HepG2 (cell line): ENCODE data around the gene ACBD5. TPM values are rescaled to one million over a fixed set of nuclear protein-coding genes. Genes with fewer than 3 reads are reported as not detected.
A peak's percentile ranks its signal among the peaks of the same experiment; 100 is the strongest.

Experiments used
- ATF3 ChIP-seq: sonication (generic); formaldehyde crosslinking; IDR thresholded peaks from 2 replicates; pipeline ENCODE4 v1.4.0; 2020; ENCODE audit warnings: missing genetic modification reagents
- BCL6 ChIP-seq: IDR thresholded peaks from 2 replicates; pipeline ENCODE4 v1.6.1; 2016; ENCODE audit warnings: missing genetic modification reagents, missing compliant biosample characterization
- FOXK2 ChIP-seq: fragments of 450-650 bp; IDR thresholded peaks from 2 replicates; pipeline ENCODE4 v1.6.1; 2016
- HNF4G ChIP-seq, 2 experiments: sonication (generic) in 1 of 2; formaldehyde crosslinking in 1 of 2; IDR thresholded peaks; 2 replicates each; pipeline versions ENCODE4 v1.4.0 to v1.6.1; 2011 to 2020; ENCODE audit warnings: borderline replicate concordance in 2 of 2, low read depth in 2 of 2, mild to moderate bottlenecking in 2 of 2, low read length in 1 of 2, missing genetic modification reagents in 1 of 2, moderate library complexity in 1 of 2
- MED1 ChIP-seq: sonication (generic); formaldehyde crosslinking; IDR thresholded peaks from 2 replicates; pipeline ENCODE4 v1.4.0; 2020; ENCODE audit warnings: missing genetic modification reagents
- ZFP36 ChIP-seq: fragments of 150-350 bp; IDR thresholded peaks from 2 replicates; pipeline ENCODE4 v1.6.1; 2018; ENCODE audit warnings: borderline replicate concordance, low read length, low read depth; ENCODE audit not compliant: partially characterized antibody
- ZNF232 ChIP-seq: sonication (generic); formaldehyde crosslinking; IDR thresholded peaks from 2 replicates; pipeline ENCODE4 v1.4.0; 2020; ENCODE audit warnings: missing genetic modification reagents, borderline replicate concordance
- ZNF280D ChIP-seq: sonication (generic); formaldehyde crosslinking; IDR thresholded peaks from 2 replicates; pipeline ENCODE4 v1.5.1; 2020; ENCODE audit warnings: mild to moderate bottlenecking, missing genetic modification reagents
- ZNF343 ChIP-seq: sonication (generic); formaldehyde crosslinking; IDR thresholded peaks from 2 replicates; pipeline ENCODE4 v1.4.0; 2020; ENCODE audit warnings: mild to moderate bottlenecking, missing genetic modification reagents
- ZNF460 ChIP-seq: sonication (generic); formaldehyde crosslinking; IDR thresholded peaks from 2 replicates; pipeline ENCODE4 v1.5.1; 2020; ENCODE audit warnings: missing genetic modification reagents, mild to moderate bottlenecking, borderline replicate concordance
- ZNF512 ChIP-seq: sonication (generic); formaldehyde crosslinking; IDR thresholded peaks from 2 replicates; pipeline ENCODE4 v1.4.0; 2020; ENCODE audit warnings: mild to moderate bottlenecking, missing genetic modification reagents
- ZNF775 ChIP-seq: sonication (generic); formaldehyde crosslinking; IDR thresholded peaks from 2 replicates; pipeline ENCODE4 v1.4.0; 2020; ENCODE audit warnings: missing genetic modification reagents, mild to moderate bottlenecking, moderate library complexity, borderline replicate concordance
- ZNF816 ChIP-seq: sonication (generic); formaldehyde crosslinking; IDR thresholded peaks from 2 replicates; pipeline ENCODE4 v1.8.0; 2022; ENCODE audit warnings: missing genetic modification reagents, mild to moderate bottlenecking, borderline replicate concordance
- ZZZ3 ChIP-seq: sonication (generic); formaldehyde crosslinking; IDR thresholded peaks from 2 replicates; pipeline ENCODE4 v1.4.0; 2020; ENCODE audit warnings: missing genetic modification reagents, mild to moderate bottlenecking, borderline replicate concordance
- polyA plus RNA-seq, 8 experiments: library from polyadenylated mRNA; depleted of rRNA in 3 of 8; stranded (reverse) in 7 of 8; unstranded in 1 of 8; fragments of >200 nt; fragmentation: Illumina TruSeq in 4 of 8; extraction: Trizol in 4 of 8; gene quantifications; 2 replicates each; pipeline versions ENCODE4 v1.2.1 to v1.2.3, GENCODE V29; 2011 to 2016; ENCODE audit warnings: low read depth in 4 of 8, missing spikeins in 1 of 8, mixed read lengths in 1 of 8; ENCODE audit not compliant: insufficient read depth in 1 of 8
- total RNA-seq, 5 experiments: library from RNA; depleted of rRNA; stranded (reverse); fragments of >200 nt; fragmentation: Illumina TruSeq; extraction: Trizol; gene quantifications; 2 replicates each; pipeline ENCODE4 v1.2.3, GENCODE V29; 2016; ENCODE audit warnings: low read depth in 1 of 5
- TF ChIP-seq, protein P1 (sequence below): IDR thresholded peaks from 2 replicates; pipeline ENCODE4 v1.6.1; 2018; ENCODE audit warnings: missing genetic modification reagents
- TF ChIP-seq, protein P2 (sequence below): IDR thresholded peaks from 2 replicates; pipeline ENCODE4 v1.6.1; 2016; ENCODE audit warnings: missing compliant biosample characterization, missing genetic modification reagents, borderline replicate concordance
- TF ChIP-seq, protein P3 (sequence below): sonication (generic); formaldehyde crosslinking; IDR thresholded peaks from 2 replicates; pipeline ENCODE4 v1.5.0; 2020; ENCODE audit warnings: mild to moderate bottlenecking, missing genetic modification reagents, borderline replicate concordance

ACBD5 gene
- total and polyA plus RNA-seq, 2 of the 13 experiments (the other 11 are each of a cell fraction or from before 2014, with no cell fraction given), result 10.3 to 14.8 TPM

DNA sequence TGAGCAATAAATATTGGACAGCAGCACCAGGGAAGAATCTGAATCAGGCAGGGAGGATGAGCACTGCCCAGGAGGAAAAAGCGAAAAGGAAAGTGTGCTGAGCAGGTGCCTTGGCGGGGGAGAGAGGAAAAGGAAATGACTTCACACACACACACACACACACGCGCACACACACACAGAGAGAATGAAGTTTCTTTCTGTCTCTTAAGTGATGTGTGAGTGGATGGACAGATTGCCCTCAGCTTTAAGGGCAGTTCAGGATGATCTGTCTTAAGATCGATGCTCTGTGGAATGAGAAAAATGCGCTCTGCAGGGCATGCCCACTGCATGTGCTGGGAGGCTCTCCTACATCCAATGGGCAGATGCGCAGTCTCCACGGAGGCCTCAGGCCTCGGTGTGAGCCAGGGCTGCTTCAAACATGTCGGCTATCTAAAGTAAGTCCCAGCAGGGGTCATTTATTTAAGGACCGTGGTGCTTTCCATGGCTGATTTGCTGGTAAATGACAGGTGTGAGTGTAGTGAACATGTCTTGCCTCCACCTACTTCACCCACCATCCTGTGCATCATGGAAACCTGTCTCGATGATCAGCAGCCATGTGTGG, 2.5 kb upstream of the ACBD5 start (continued):
- TF ChIP-seq ZNF343, result no peak
- TF ChIP-seq ZNF232, result no peak
- TF ChIP-seq ZFP36, result no peak
- TF ChIP-seq, protein P1, sequence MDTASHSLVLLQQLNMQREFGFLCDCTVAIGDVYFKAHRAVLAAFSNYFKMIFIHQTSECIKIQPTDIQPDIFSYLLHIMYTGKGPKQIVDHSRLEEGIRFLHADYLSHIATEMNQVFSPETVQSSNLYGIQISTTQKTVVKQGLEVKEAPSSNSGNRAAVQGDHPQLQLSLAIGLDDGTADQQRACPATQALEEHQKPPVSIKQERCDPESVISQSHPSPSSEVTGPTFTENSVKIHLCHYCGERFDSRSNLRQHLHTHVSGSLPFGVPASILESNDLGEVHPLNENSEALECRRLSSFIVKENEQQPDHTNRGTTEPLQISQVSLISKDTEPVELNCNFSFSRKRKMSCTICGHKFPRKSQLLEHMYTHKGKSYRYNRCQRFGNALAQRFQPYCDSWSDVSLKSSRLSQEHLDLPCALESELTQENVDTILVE (CRISPR knock-in tag), result peak; percentile 86
- TF ChIP-seq ZNF512, result no peak
- TF ChIP-seq MED1 (CRISPR knock-in tag), result peak; percentile 52
- no peak for TF ChIP-seq ZNF775 (CRISPR knock-in tag)
- no peak for TF ChIP-seq HNF4G (IDR thresholded peaks at IDR 0.05; ENCODE audit: borderline replicate concordance, low read depth, low read length)
- TF ChIP-seq HNF4G (CRISPR knock-in tag; IDR thresholded peaks at IDR 0.05; ENCODE audit: borderline replicate concordance, low read depth), result no peak
- no peak for TF ChIP-seq BCL6 (CRISPR knock-in tag)
- TF ChIP-seq ATF3 (CRISPR knock-in tag), result no peak
- no peak for TF ChIP-seq FOXK2
- peak; percentile 67; the same call in 1 of the 2 replicates for TF ChIP-seq ZNF280D (CRISPR knock-in tag)
- no peak for TF ChIP-seq ZNF460 (CRISPR knock-in tag)
- TF ChIP-seq, protein P2, sequence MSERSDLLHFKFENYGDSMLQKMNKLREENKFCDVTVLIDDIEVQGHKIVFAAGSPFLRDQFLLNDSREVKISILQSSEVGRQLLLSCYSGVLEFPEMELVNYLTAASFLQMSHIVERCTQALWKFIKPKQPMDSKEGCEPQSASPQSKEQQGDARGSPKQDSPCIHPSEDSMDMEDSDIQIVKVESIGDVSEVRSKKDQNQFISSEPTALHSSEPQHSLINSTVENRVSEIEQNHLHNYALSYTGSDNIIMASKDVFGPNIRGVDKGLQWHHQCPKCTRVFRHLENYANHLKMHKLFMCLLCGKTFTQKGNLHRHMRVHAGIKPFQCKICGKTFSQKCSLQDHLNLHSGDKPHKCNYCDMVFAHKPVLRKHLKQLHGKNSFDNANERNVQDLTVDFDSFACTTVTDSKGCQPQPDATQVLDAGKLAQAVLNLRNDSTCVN, result no peak
- TF ChIP-seq, protein P3, sequence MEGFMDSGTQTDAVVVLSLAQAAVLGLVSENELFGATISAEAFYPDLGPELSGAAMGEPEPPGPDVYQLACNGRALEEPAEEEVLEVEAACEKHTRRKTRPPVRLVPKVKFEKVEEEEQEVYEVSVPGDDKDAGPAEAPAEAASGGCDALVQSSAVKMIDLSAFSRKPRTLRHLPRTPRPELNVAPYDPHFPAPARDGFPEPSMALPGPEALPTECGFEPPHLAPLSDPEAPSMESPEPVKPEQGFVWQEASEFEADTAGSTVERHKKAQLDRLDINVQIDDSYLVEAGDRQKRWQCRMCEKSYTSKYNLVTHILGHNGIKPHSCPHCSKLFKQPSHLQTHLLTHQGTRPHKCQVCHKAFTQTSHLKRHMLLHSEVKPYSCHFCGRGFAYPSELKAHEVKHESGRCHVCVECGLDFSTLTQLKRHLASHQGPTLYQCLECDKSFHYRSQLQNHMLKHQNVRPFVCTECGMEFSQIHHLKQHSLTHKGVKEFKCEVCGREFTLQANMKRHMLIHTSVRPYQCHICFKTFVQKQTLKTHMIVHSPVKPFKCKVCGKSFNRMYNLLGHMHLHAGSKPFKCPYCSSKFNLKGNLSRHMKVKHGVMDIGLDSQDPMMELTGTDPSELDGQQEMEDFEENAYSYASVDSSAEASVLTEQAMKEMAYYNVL, result no peak
- TF ChIP-seq ZNF816 (CRISPR knock-in tag), result no peak
- TF ChIP-seq ZZZ3 (CRISPR knock-in tag), result no peak
